ENCODE measurements around the gene CFAP410. TPM values are rescaled to one million over a fixed set of nuclear protein-coding genes. Genes with fewer than 3 reads are reported as not detected.

CFAP410 gene
- total and polyA plus RNA-seq, 7 donors, result 8.3 to 13.7 (median 10.1) TPM

- ATAC-seq, result no peak
- peaks cover 0 to 37% of the 10 kb centered on the region in 2 donors for H3K36me3 ChIP-seq (ENCODE audit: insufficient read depth in 1 of 2, low read depth in 1 of 2)
- TF ChIP-seq, protein P1, sequence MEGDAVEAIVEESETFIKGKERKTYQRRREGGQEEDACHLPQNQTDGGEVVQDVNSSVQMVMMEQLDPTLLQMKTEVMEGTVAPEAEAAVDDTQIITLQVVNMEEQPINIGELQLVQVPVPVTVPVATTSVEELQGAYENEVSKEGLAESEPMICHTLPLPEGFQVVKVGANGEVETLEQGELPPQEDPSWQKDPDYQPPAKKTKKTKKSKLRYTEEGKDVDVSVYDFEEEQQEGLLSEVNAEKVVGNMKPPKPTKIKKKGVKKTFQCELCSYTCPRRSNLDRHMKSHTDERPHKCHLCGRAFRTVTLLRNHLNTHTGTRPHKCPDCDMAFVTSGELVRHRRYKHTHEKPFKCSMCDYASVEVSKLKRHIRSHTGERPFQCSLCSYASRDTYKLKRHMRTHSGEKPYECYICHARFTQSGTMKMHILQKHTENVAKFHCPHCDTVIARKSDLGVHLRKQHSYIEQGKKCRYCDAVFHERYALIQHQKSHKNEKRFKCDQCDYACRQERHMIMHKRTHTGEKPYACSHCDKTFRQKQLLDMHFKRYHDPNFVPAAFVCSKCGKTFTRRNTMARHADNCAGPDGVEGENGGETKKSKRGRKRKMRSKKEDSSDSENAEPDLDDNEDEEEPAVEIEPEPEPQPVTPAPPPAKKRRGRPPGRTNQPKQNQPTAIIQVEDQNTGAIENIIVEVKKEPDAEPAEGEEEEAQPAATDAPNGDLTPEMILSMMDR (IDR thresholded peaks at IDR 0.05), result no peak
- H3K9me3 ChIP-seq, result no peaks in the 10 kb centered on the region
- intact Hi-C loops (cut with DNase I), result no loop called here
- DNase-seq, result no peak
- no peak overlapping the region for H3K4me3 ChIP-seq
- no peaks in the 10 kb centered on the region for H3K4me1 ChIP-seq
- 91 to 94% (median 92%) methylated on average over 23 to 28 of the region's 28 CpGs for WGBS, 3 donors
- no peak overlapping the region for H3K27ac ChIP-seq
- H3K27me3 ChIP-seq (ENCODE audit: insufficient read depth in 3 of 3, low read length in 2 of 3), result no peaks in the 10 kb centered on the region
Observed at GRCh38 chr21:44310628-44311507, 28.3 kb downstream of the CFAP410 start.

DNA sequence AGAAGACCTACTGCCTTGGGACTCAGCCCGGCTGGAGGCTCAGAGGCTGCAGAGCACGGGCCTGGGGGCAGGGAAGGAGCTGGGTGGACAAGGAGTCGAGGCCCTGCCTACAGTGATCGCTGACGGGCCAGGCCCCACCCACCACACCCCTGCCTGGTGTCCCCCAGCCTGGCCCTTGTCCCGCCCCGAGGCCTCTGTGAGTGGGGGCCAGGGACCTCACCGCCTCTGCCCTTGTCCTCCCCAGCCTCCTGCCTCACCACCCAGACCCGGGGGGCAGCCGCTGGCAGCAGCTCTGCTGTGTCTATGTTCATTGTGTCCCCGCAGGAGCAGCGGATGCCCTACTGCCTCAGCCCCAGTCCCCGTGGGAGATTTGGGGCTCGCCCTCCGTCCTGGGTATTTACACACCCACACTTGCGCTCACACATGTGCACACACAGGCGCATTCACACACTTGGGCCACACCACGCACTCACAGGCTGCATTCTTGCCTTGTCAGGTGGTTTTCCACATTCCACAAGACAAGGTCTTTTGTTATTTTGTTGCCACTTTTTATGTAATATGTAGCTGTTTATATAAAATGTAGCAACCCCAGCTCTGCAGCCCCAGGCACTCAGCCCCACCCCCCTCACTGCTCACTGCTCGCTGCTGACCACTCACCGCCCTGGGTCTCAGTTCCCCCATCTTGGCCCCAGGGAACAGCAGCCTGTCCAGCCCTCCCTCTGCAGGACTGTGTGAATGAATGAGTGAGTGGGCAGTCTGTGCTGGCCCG is 32.1 kb downstream of the CFAP410 start:
- Histone ChIP-seq H3K4me3 (no peak overlapping the region), H3K4me1 (peaks cover 6% of the 10 kb centered on the region), H3K27ac (no peak overlapping the region), H3K9me3 (no peaks in the 10 kb centered on the region), H3K27me3 (ENCODE audit: insufficient read depth in 3 of 3, low read length in 2 of 3) (no peaks in the 10 kb centered on the region), H3K36me3 (ENCODE audit: insufficient read depth in 1 of 2, low read depth in 1 of 2) (peaks cover 0 to 18% of the 10 kb centered on the region in 2 donors)
- intact Hi-C loops (cut with DNase I), result no loop called here
- ATAC-seq (no peak), DNase-seq (no peak)
- whole genome bisulfite sequencing, 3 donors, result 88 to 92% (median 88%) methylated on average over 17 to 21 of the region's 21 CpGs
- TF ChIP-seq, protein P1 (IDR thresholded peaks at IDR 0.05), result no peak

DNA sequence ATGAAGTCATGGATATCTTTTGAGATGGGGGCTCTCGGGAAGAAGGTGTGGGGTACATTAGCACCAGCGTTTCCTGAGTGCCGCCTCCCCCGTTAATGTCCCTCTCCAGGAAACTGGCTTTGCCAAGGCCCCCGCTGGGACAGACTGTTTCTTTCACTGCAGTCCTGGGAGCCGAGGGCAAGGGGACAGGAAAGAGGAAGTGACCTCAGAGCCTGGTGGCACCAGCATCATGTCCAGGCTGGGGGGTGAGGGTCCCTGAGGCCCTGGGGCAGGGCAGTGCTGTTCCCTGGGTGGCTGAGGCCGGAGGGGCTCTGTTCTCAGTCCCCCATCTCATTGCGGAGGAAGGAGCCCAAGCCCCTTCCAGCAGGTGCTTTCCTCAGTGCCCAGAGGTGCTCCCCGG is 33.5 kb downstream of the CFAP410 start:
- intact Hi-C loops (cut with DNase I), result no loop called here
- WGBS, 3 donors, result 72 to 81% (median 80%) methylated on average over 9 of the region's 9 CpGs
- no peak overlapping the region for H3K4me3 ChIP-seq
- TF ChIP-seq, protein P1 (IDR thresholded peaks at IDR 0.05), result no peak
- no peak overlapping the region for H3K27ac ChIP-seq
- peaks cover 19% of the 10 kb centered on the region for H3K4me1 ChIP-seq
- DNase-seq (no peak), ATAC-seq (no peak)
- no peaks in the 10 kb centered on the region for H3K27me3 ChIP-seq (ENCODE audit: insufficient read depth in 3 of 3, low read length in 2 of 3)
- H3K9me3 ChIP-seq, result no peaks in the 10 kb centered on the region
- H3K36me3 ChIP-seq (ENCODE audit: insufficient read depth in 1 of 2, low read depth in 1 of 2), result peaks cover 0 to 8% of the 10 kb centered on the region in 2 donors

DNA sequence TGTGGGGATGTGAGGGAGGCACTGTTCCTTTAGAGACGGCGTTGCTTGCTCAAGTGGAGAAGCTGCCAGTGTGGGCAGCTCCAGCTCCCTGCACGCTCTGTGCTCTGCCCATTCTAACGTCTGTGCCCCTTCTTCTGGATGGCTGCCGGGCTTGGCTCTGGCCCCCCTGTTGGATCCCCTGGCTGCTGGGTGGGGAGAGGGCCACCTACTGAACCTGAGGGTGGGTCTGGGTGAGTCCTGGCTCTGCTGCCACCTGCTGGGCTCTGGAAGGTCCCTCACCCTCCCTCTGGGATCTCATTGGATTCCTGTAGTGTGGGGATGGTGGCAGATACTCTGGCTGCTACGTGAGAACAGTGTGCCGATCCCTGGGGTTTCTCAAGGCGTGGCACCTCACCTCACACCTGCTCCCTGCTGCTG is 34.3 kb downstream of the CFAP410 start:
- 59 to 73% (median 69%) methylated on average over 8 of the region's 8 CpGs for WGBS, 3 donors
- DNase-seq, result no peak
- TF ChIP-seq, protein P1 (IDR thresholded peaks at IDR 0.05), result peak; percentile 36
- H3K9me3 ChIP-seq, result no peaks in the 10 kb centered on the region
- ATAC-seq, result peak in 2 of 4 donors; percentile 40 to 46
- no peak overlapping the region for H3K27ac ChIP-seq
- intact Hi-C loops (cut with DNase I), result loop anchor here in 1 of 2 donors (5.0 kb wide), 1 partner anchor 32 kb away; the partner anchor contains the start of gene CFAP410
- H3K4me3 ChIP-seq, result no peak overlapping the region
- peaks cover 0 to under 1% of the 10 kb centered on the region in 2 donors for H3K36me3 ChIP-seq (ENCODE audit: insufficient read depth in 1 of 2, low read depth in 1 of 2)
- no peaks in the 10 kb centered on the region for H3K27me3 ChIP-seq (ENCODE audit: insufficient read depth in 3 of 3, low read length in 2 of 3)
- peaks cover 20% of the 10 kb centered on the region for H3K4me1 ChIP-seq

All from psoas muscle (tissue), 8 donors.